HG02884 (cell line): Measurements from ENCODE around the gene ARTN.

ENCODE experiments used
- ATAC-seq: cut with Tn5 transposase; IDR thresholded peaks from one replicate; pipeline ENCODE4 v1.9.1; 2021; ENCODE audit warnings: mild to moderate bottlenecking, moderate library complexity; ENCODE audit not compliant: unreplicated experiment

The ARTN gene

GRCh38 chr1:43982808-43983207 lies 49.2 kb downstream of the ARTN start:
- ATAC-seq = no peak

GRCh38 chr1:43983253-43983899 lies 49.8 kb downstream of the ARTN start:
- ATAC-seq = no peak

- ATAC-seq = no peak
Observed at GRCh38 chr1:43984855-43985254, 51.3 kb downstream of the ARTN start.

GRCh38 chr1:43985984-43986595 lies 52.5 kb downstream of the ARTN start:
- no peak for ATAC-seq

- ATAC-seq = no peak
Observed at GRCh38 chr1:43986712-43987111, 53.1 kb downstream of the ARTN start.
